ENCODE results near the gene SSBP2.

DNA sequence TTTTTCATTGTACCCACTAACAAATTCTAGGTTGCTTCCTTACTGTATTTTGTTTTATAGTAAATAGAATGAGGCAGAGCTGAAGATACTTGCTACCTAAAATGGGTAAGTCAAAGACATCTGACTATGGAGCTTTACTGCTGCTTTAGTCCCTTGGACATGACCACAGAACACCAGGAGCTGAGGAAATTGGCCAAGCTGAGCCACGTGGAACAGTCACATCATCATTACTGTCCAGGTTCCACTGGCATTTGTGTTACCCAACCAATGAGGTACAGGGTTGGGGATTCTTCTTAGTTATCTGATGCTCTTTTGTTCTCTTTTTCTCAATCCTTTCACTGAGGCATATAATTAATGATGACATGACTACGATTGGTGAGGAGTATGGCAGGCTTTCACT lies 47.1 kb downstream of the SSBP2 start:
- no peak for TF ChIP-seq CTCF (IDR thresholded peaks at IDR 0.05)
- no peak for TF ChIP-seq POLR2AphosphoS5 (IDR thresholded peaks at IDR 0.05)

Data from prostate gland (tissue), 2 donors.